ENCODE measurements around the gene RBCK1. TPM values are rescaled to one million over a fixed set of nuclear protein-coding genes. Genes with fewer than 3 reads are reported as not detected.

RBCK1 gene
- total and polyA plus RNA-seq, 3 donors from 2014 or later = 77.8 to 93.7 (median 87.2) TPM

DNA sequence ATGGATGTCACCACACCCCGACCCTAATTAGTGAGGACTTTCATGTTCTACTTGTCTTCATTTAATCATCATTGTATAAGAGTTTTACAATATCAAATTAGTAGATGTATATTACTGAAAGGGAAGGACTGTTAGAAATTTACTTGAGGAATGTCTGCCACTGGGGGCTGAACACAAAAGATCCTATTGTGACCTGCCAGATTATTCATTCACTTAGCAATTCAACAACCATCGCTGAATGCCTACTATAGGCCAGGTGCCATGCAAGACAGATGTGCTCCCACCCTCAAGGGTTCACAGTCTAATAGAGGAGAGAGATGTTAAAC lies 8.0 kb upstream of the RBCK1 start:
- TF ChIP-seq CTCF (IDR thresholded peaks at IDR 0.05) (no peak), POLR2A (IDR thresholded peaks at IDR 0.05) (no peak)
- Histone ChIP-seq H3K4me3 (no peak overlapping the region), H3K36me3 (ENCODE audit: low read depth, missing control alignments) (no peaks in the 10 kb centered on the region), H3K9me3 (no peaks in the 10 kb centered on the region), H3K27me3 (no peaks in the 10 kb centered on the region), H3K27ac (no peak overlapping the region), H3K4me1 (no peaks in the 10 kb centered on the region)
- intact Hi-C loops (cut with DNase I; ENCODE audit: low total_unique reads) = no loop called here
- WGBS, 2 donors = 50 to 53% methylated on average over 2 of the region's 2 CpGs
- no peak for DNase-seq

DNA sequence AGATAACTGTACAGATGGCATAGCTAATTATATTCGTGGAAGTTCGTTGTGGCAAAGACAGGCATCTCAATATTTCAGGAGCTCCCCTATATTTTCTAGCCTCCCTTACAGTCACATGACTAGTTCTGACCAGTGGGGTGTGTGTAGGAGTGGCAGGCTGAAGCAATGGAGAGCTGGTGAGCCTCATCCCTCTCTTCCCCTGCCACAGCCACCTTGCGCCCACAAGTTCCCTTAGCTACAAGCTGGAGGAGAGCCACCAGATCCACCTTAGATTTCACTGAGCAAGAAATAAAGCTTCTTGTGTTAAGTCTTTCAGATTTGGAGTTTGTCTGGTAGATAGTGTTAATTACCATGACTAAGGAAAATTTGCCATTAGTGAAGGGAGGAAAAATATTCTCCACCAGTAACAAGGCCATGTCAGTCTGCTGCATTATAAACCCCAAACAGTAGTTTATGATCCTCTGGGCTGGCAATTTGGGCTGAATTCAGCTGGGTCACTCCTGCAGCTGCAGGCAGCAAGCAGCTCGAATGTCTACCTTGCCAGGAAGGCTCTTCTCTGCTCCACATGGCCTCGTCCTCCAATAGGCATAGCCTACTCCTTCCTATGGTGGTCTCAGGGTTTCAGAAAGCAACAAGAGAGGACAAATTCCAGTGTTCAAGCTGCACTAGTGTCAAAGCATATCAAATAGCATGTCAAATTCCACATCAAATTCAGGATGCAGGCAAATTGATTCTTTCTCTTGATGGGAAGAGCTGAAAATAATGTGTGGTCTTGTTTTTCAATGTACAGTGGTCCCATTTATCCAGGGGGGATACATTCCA lies 7.4 kb upstream of the RBCK1 start:
- no peak for DNase-seq
- intact Hi-C loops (cut with DNase I; ENCODE audit: low total_unique reads) = no loop called here
- TF ChIP-seq CTCF (IDR thresholded peaks at IDR 0.05) (no peak), POLR2A (IDR thresholded peaks at IDR 0.05) (no peak)

GRCh38 chr20:401682-402495 lies 6.2 kb upstream of the RBCK1 start:
- Histone ChIP-seq H3K4me1 (no peaks in the 10 kb centered on the region), H3K36me3 (ENCODE audit: low read depth, missing control alignments) (no peaks in the 10 kb centered on the region), H3K4me3 (no peak overlapping the region), H3K27ac (no peak overlapping the region), H3K9me3 (no peaks in the 10 kb centered on the region), H3K27me3 (no peaks in the 10 kb centered on the region)
- DNase-seq = no peak
- 87 to 91% methylated on average over 9 of the region's 9 CpGs for WGBS, 2 donors
- no peak for TF ChIP-seq CTCF (IDR thresholded peaks at IDR 0.05)
- TF ChIP-seq POLR2A (IDR thresholded peaks at IDR 0.05) = no peak
- intact Hi-C loops (cut with DNase I; ENCODE audit: low total_unique reads) = no loop called here

More for the DNA sequence above, 7.4 kb upstream of the RBCK1 start:
- 75 to 81% methylated on average over 5 of the region's 5 CpGs for WGBS, 2 donors
- H3K9me3 ChIP-seq = no peaks in the 10 kb centered on the region
- H3K4me3 ChIP-seq = no peak overlapping the region
- H3K36me3 ChIP-seq (ENCODE audit: low read depth, missing control alignments) = no peaks in the 10 kb centered on the region
- H3K4me1 ChIP-seq = no peaks in the 10 kb centered on the region
- no peak overlapping the region for H3K27ac ChIP-seq
- H3K27me3 ChIP-seq = no peaks in the 10 kb centered on the region

GRCh38 chr20:402496-402885 lies 5.6 kb upstream of the RBCK1 start:
- Histone ChIP-seq H3K4me1 (no peaks in the 10 kb centered on the region), H3K4me3 (no peak overlapping the region), H3K9me3 (no peaks in the 10 kb centered on the region), H3K27ac (no peak overlapping the region), H3K36me3 (ENCODE audit: low read depth, missing control alignments) (no peaks in the 10 kb centered on the region), H3K27me3 (no peaks in the 10 kb centered on the region)
- WGBS, 2 donors = 81 to 90% methylated on average over 2 of the region's 2 CpGs
- no peak for DNase-seq
- intact Hi-C loops (cut with DNase I; ENCODE audit: low total_unique reads) = no loop called here
- TF ChIP-seq CTCF (IDR thresholded peaks at IDR 0.05) = no peak
- TF ChIP-seq POLR2A (IDR thresholded peaks at IDR 0.05) = no peak

All from testis (tissue), 3 donors.